GM12878 (cell line): ENCODE measurements around the gene SGMS1. TPM values are rescaled to one million over a fixed set of nuclear protein-coding genes. Genes with fewer than 3 reads are reported as not detected.

ENCODE experiments used
- ATAC-seq: fragments of 200-7000 bp; cut with Tn5 transposase; 3 replicates; pipeline ENCODE4 v1.9.1; 2020; ENCODE audit warnings: mild to moderate bottlenecking, moderate library complexity
- BruUV-seq: library from RNA; stranded (reverse); fragments of 400-500 nt; replicated peaks from 2 replicates; lab custom pipeline; 2021; lab: Mats Ljungman, UMichigan
- CTCF ChIA-PET: fragments of 300-600 bp; sonication (Branson Sonifier 250); formaldehyde crosslinking; extraction: SDS; loops from one replicate; lab custom pipeline; 2021; ENCODE audit warnings: inconsistent platforms; lab: Yijun Ruan, JAX
- POLR2A ChIA-PET: fragments of 350-600 bp; formaldehyde crosslinking; extraction: SDS; loops from one replicate; lab custom pipeline; 2021; ENCODE audit warnings: inconsistent platforms; lab: Charles Lee
- RAD21 ChIA-PET: fragments of 300-600 bp; sonication (Branson Sonifier 250); formaldehyde crosslinking; loops from one replicate; lab custom pipeline; 2023; ENCODE audit warnings: antibody characterized with exemption; ENCODE audit not compliant: unreplicated experiment; lab: Charles Lee
- SMC1A ChIA-PET: fragments of 300-600 bp; sonication (Branson Sonifier 250); formaldehyde crosslinking; loops from one replicate; lab custom pipeline; 2023; ENCODE audit not compliant: unreplicated experiment, uncharacterized antibody; lab: Charles Lee
- DNase-seq: peaks from one replicate; pipeline ENCODE4 v3.0.0-alpha.2; 2011; ENCODE audit warnings: low read depth, low spot score
- FAIRE-seq: peaks from 3 replicates; lab custom pipeline; 2011; peaks lifted over from hg19 to GRCh38; lab: Jason Lieb, UNC
- H2AFZ ChIP-seq: 2 replicates; pipeline ENCODE4 v1.6.0; 2011; ENCODE audit warnings: low read depth, low read length, control low read depth; ENCODE audit not compliant: control insufficient read depth
- H3K27ac ChIP-seq: 2 replicates; pipeline ENCODE4 v1.5.1; 2011; ENCODE audit warnings: control low read depth; ENCODE audit not compliant: control insufficient read depth, insufficient read depth
- H3K27me3 ChIP-seq, 2 experiments: replicated peaks in 1 of 2; 2 replicates each; pipeline versions ENCODE4 v1.6.0 to v1.6.1; 2011; ENCODE audit warnings: low read length in 1 of 2; ENCODE audit not compliant: control insufficient read depth in 2 of 2, insufficient read depth in 2 of 2
- H3K36me3 ChIP-seq, 2 experiments: 2 replicates each; pipeline ENCODE4 v1.5.1; 2011; ENCODE audit warnings: low read length in 1 of 2; ENCODE audit not compliant: control insufficient read depth in 2 of 2, insufficient read depth in 2 of 2
- H3K4me1 ChIP-seq: 2 replicates; pipeline ENCODE4 v1.6.1; 2011; ENCODE audit warnings: mild to moderate bottlenecking, low read length, moderate library complexity, mixed read lengths; ENCODE audit not compliant: control insufficient read depth, insufficient read depth
- H3K4me2 ChIP-seq: 2 replicates; pipeline ENCODE4 v1.6.0; 2011; ENCODE audit warnings: control low read depth; ENCODE audit not compliant: control insufficient read depth, insufficient read depth
- H3K4me3 ChIP-seq: fragments of 200-600 bp; sonication (generic); 2 replicates; pipeline ENCODE4 v1.5.1; 2016
- H3K79me2 ChIP-seq: 2 replicates; pipeline ENCODE4 v1.6.0; 2011; ENCODE audit warnings: low read length; ENCODE audit not compliant: control insufficient read depth, insufficient read depth
- H3K9ac ChIP-seq: 2 replicates; pipeline ENCODE4 v1.8.0; 2011; ENCODE audit warnings: low read length, control low read depth, mixed read lengths; ENCODE audit not compliant: control insufficient read depth, insufficient read depth
- H3K9me3 ChIP-seq: replicated peaks from 3 replicates; pipeline ENCODE4 v1.5.1; 2011; ENCODE audit warnings: mild to moderate bottlenecking, low read length; ENCODE audit not compliant: control insufficient read depth, insufficient read depth
- H4K20me1 ChIP-seq: 2 replicates; pipeline ENCODE4 v1.6.0; 2011; ENCODE audit not compliant: control insufficient read depth, insufficient read depth
- BHLHE40 ChIP-seq, 2 experiments: fragments of 450-650 bp in 1 of 2; IDR thresholded peaks; 2 replicates each; pipeline ENCODE4 v1.6.1; 2011 to 2017; ENCODE audit warnings: low read depth in 2 of 2, borderline replicate concordance in 1 of 2, improper control_type of control experiment in 1 of 2, low read length in 1 of 2, mild to moderate bottlenecking in 1 of 2
- EZH2 ChIP-seq: IDR thresholded peaks from 2 replicates; pipeline ENCODE4 v1.6.1; 2012; ENCODE audit warnings: low read depth, mild to moderate bottlenecking, control low read depth, inconsistent platforms, low read length, borderline replicate concordance; ENCODE audit not compliant: control insufficient read depth
- HDAC6 ChIP-seq: fragments of 200-600 bp; sonication (generic); IDR thresholded peaks from one replicate; pipeline ENCODE4 v1.8.0; 2017; ENCODE audit warnings: antibody characterized with exemption; ENCODE audit not compliant: unreplicated experiment
- KLF5 ChIP-seq: fragments of 450-650 bp; IDR thresholded peaks from 2 replicates; pipeline ENCODE4 v1.6.1; 2014; ENCODE audit warnings: mild to moderate bottlenecking; ENCODE audit not compliant: partially characterized antibody
- MYC ChIP-seq: IDR thresholded peaks from 2 replicates; pipeline ENCODE4 v1.6.1; 2011; ENCODE audit warnings: mild to moderate bottlenecking, low read length, moderate library complexity, inconsistent platforms; ENCODE audit not compliant: insufficient read depth, insufficient replicate concordance, insufficient read length, severe bottlenecking
- PAX8 ChIP-seq: fragments of 450-650 bp; IDR thresholded peaks from 2 replicates; pipeline ENCODE4 v1.6.1; 2017; ENCODE audit warnings: mild to moderate bottlenecking, moderate library complexity
- SMAD5 ChIP-seq: IDR thresholded peaks from 2 replicates; pipeline ENCODE4 v1.6.1; 2016; ENCODE audit warnings: antibody characterized with exemption, low read depth
- SMC3 ChIP-seq: IDR thresholded peaks from 2 replicates; pipeline ENCODE4 v1.6.1; 2011; ENCODE audit warnings: low read length, improper control_type of control experiment, borderline replicate concordance
- SPI1 ChIP-seq: IDR thresholded peaks from 2 replicates; pipeline ENCODE4 v1.6.1; 2011; ENCODE audit warnings: low read depth, mild to moderate bottlenecking, low read length, moderate library complexity, borderline replicate concordance; ENCODE audit not compliant: insufficient read depth
- ZNF24 ChIP-seq: fragments of 450-650 bp; IDR thresholded peaks from 2 replicates; pipeline ENCODE4 v1.6.1; 2017; ENCODE audit warnings: antibody characterized with exemption, mild to moderate bottlenecking
- WGBS: methylation state at CpG from one replicate; pipeline ENCODE4 v1.1.6; 2016; ENCODE audit warnings: low lambda C conversion rate; ENCODE audit not compliant: insufficient replicate concordance, insufficient coverage; ENCODE audit errors: missing lambda C conversion rate; 5-methylcytosine and 5-hydroxymethylcytosine counted together
- in situ Hi-C: fragments of 300-500 bp; cut with MboI; formaldehyde crosslinking; loops from 9 replicates; pipeline ENCODE4 v1.14.3; 2018; ENCODE audit warnings: mixed read lengths
- intact Hi-C: fragments of 100-400 bp; cut with micrococcal nuclease; formaldehyde crosslinking; loops from one replicate; pipeline ENCODE4 v1.14.2; 2022; ENCODE audit not compliant: unreplicated experiment
- polyA plus RNA-seq, 11 experiments: library from polyadenylated mRNA; depleted of rRNA in 4 of 11; unstranded in 6 of 11; stranded (reverse) in 5 of 11; fragments of >200 nt; fragmentation: Nextera tagmentation in 4 of 11; fragmentation: Illumina TruSeq in 1 of 11; extraction: Ambion mirVana in 4 of 11; extraction: Trizol in 1 of 11; gene quantifications; 1 replicate in 1 of 11; 2 replicates in 10 of 11; pipeline versions ENCODE4 v1.2.1 to v1.2.3, GENCODE V29; 2011 to 2016; ENCODE audit warnings: inconsistent platforms in 2 of 11, missing spikeins in 2 of 11, low read depth in 1 of 11
- total RNA-seq, 4 experiments: library from RNA; depleted of rRNA in 3 of 4; stranded (reverse); fragments of >200 nt in 3 of 4; fragmentation: Illumina TruSeq in 1 of 4; extraction: Trizol in 1 of 4; gene quantifications; 2 replicates each; pipeline versions ENCODE4 v1.2.1 to v1.2.3, GENCODE V29; 2013 to 2021
- TF ChIP-seq, protein P1 (sequence below): IDR thresholded peaks from 2 replicates; pipeline ENCODE4 v1.6.1; 2012; ENCODE audit warnings: mild to moderate bottlenecking, low read depth, low read length
- TF ChIP-seq, protein P2 (sequence below): IDR thresholded peaks from 2 replicates; pipeline ENCODE4 v1.6.1; 2012; ENCODE audit warnings: improper control_type of control experiment, low read depth, low read length; ENCODE audit not compliant: insufficient replicate concordance

Gene SGMS1
- total and polyA plus RNA-seq, 10 of the 15 experiments (the other 5 are each of a cell fraction or from before 2014, with no cell fraction given) = 1.4 to 14.5 (median 4.9) TPM

DNA sequence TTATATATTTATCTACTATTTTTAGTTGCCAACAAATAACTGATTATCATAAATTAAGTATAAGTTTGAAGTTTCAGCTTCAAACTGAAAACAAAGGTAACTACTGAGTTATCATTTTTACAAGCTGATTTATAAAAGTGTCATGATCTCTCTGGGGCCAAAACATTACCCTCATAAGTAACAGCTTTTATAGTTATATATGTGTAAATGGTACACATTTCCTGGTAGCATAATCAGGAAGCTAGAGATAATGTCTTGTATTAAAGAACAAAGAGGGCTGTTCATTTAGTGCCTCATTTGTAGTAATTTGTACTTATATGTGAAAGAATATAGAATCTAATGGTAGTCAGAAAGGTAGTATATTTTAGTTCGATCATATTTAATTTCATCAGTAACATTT lies 162.6 kb downstream of the SGMS1 start (continued):
- TF ChIP-seq, protein P1, sequence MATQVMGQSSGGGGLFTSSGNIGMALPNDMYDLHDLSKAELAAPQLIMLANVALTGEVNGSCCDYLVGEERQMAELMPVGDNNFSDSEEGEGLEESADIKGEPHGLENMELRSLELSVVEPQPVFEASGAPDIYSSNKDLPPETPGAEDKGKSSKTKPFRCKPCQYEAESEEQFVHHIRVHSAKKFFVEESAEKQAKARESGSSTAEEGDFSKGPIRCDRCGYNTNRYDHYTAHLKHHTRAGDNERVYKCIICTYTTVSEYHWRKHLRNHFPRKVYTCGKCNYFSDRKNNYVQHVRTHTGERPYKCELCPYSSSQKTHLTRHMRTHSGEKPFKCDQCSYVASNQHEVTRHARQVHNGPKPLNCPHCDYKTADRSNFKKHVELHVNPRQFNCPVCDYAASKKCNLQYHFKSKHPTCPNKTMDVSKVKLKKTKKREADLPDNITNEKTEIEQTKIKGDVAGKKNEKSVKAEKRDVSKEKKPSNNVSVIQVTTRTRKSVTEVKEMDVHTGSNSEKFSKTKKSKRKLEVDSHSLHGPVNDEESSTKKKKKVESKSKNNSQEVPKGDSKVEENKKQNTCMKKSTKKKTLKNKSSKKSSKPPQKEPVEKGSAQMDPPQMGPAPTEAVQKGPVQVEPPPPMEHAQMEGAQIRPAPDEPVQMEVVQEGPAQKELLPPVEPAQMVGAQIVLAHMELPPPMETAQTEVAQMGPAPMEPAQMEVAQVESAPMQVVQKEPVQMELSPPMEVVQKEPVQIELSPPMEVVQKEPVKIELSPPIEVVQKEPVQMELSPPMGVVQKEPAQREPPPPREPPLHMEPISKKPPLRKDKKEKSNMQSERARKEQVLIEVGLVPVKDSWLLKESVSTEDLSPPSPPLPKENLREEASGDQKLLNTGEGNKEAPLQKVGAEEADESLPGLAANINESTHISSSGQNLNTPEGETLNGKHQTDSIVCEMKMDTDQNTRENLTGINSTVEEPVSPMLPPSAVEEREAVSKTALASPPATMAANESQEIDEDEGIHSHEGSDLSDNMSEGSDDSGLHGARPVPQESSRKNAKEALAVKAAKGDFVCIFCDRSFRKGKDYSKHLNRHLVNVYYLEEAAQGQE = no peak
- TF ChIP-seq SPI1 = no peak
- no peak for TF ChIP-seq HDAC6
- no peak for TF ChIP-seq EZH2
- no peak for TF ChIP-seq ZNF24
- TF ChIP-seq KLF5 = no peak
- no peak for TF ChIP-seq BHLHE40 (IDR thresholded peaks at IDR 0.05; ENCODE audit: borderline replicate concordance in 1 of 2, low read depth in 2 of 2, low read length in 1 of 2)

DNA sequence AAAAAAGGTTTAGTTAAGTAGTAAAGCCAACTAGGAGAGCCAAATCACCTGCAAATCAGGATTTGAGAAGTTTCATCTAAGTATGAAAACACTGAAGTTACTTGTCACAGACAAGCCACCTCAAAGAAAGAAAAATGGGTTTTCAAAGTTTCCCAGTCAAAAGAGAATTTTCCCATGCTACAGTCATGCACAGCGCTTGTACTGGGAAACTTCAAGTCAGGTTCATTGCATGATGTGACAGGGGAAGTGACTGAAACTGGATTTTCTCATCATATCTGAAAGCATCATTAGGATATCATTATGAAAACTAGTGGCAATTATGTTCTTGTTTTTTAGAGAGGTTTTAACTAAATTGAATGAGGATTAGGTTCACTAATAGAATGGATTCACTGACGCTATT lies 167.0 kb downstream of the SGMS1 start:
- BruUV-seq = no TSS peak
- Histone ChIP-seq H3K27me3 (no peaks in the 10 kb centered on the region), H2AFZ (peak overlapping the region; percentile 5; the same call in 1 of the 2 replicates), H3K4me3 (no peak overlapping the region), H3K9me3 (no peaks in the 10 kb centered on the region; the same call in 2 of the 3 replicates), H3K4me1 (peaks cover 35% of the 10 kb centered on the region), H3K27ac (peak overlapping the region; percentile 91), H4K20me1 (no peaks in the 10 kb centered on the region), H3K79me2 (no peaks in the 10 kb centered on the region; the same call in 1 of the 2 replicates), H3K9ac (no peak overlapping the region), H3K4me2 (peak overlapping the region; percentile 20), H3K36me3 (no peaks in the 10 kb centered on the region; a peak in 1 of 4 replicates)
- ChIA-PET SMC1A (interaction anchor here (1.2 to 8.1 kb wide), 7 partner anchors 13 to 197 kb away, joined by 3 to 58 read pairs (median 13); no protein-coding TSS in a partner anchor), CTCF (interaction anchor here (1.1 kb wide), 1 partner anchor 25 kb away, joined by 4 read pairs; no protein-coding TSS in a partner anchor), POLR2A (interaction anchor here (0.6 to 1.6 kb wide), 3 partner anchors 45 to 196 kb away, joined by 3 read pairs; no protein-coding TSS in a partner anchor), RAD21 (interaction anchor here (1.9 to 3.2 kb wide), 2 partner anchors 56 to 165 kb away, joined by 6 to 28 read pairs; no protein-coding TSS in a partner anchor)
- intact Hi-C loops (loop anchor here (1.0 kb wide), 1 partner anchor 52 kb away; no protein-coding TSS in a partner anchor), in situ Hi-C loops (no loop called here)
- DNase-seq (peak; percentile 98), ATAC-seq (peak; percentile 42), FAIRE-seq (peak; percentile 75)
- 44% methylated on average over 2 of the region's 2 CpGs for WGBS
- TF ChIP-seq SMAD5 (no peak), PAX8 (no peak), SMC3 (peak; percentile 26; the same call in 1 of the 2 replicates), MYC (no peak)
- TF ChIP-seq, protein P2, sequence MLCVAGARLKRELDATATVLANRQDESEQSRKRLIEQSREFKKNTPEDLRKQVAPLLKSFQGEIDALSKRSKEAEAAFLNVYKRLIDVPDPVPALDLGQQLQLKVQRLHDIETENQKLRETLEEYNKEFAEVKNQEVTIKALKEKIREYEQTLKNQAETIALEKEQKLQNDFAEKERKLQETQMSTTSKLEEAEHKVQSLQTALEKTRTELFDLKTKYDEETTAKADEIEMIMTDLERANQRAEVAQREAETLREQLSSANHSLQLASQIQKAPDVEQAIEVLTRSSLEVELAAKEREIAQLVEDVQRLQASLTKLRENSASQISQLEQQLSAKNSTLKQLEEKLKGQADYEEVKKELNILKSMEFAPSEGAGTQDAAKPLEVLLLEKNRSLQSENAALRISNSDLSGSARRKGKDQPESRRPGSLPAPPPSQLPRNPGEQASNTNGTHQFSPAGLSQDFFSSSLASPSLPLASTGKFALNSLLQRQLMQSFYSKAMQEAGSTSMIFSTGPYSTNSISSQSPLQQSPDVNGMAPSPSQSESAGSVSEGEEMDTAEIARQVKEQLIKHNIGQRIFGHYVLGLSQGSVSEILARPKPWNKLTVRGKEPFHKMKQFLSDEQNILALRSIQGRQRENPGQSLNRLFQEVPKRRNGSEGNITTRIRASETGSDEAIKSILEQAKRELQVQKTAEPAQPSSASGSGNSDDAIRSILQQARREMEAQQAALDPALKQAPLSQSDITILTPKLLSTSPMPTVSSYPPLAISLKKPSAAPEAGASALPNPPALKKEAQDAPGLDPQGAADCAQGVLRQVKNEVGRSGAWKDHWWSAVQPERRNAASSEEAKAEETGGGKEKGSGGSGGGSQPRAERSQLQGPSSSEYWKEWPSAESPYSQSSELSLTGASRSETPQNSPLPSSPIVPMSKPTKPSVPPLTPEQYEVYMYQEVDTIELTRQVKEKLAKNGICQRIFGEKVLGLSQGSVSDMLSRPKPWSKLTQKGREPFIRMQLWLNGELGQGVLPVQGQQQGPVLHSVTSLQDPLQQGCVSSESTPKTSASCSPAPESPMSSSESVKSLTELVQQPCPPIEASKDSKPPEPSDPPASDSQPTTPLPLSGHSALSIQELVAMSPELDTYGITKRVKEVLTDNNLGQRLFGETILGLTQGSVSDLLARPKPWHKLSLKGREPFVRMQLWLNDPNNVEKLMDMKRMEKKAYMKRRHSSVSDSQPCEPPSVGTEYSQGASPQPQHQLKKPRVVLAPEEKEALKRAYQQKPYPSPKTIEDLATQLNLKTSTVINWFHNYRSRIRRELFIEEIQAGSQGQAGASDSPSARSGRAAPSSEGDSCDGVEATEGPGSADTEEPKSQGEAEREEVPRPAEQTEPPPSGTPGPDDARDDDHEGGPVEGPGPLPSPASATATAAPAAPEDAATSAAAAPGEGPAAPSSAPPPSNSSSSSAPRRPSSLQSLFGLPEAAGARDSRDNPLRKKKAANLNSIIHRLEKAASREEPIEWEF = peak; percentile 99
